AG10803 (cell line): ENCODE data around the gene ITIH2.
"Not testable (repeated sequence)": the region's sequence is repeated elsewhere in the genome, so short reads cannot be mapped to it uniquely, and the experiment has no call there.

Source experiments
- DNase-seq: peaks from one replicate; pipeline ENCODE4 v3.0.0; 2010; ENCODE audit warnings: low read depth
- H3K4me3 ChIP-seq: 2 replicates; pipeline ENCODE4 v1.5.1; 2011; ENCODE audit warnings: mild to moderate bottlenecking, low read length, control low read depth
- CTCF ChIP-seq: conservative IDR thresholded peaks from 2 replicates; pipeline ENCODE4 v1.5.1; 2011; ENCODE audit warnings: mild to moderate bottlenecking, low read length, control low read depth, inconsistent platforms

ITIH2 gene

GRCh38 chr10:7686351-7687171 is 16.6 kb upstream of the ITIH2 start:
- no peak for DNase-seq
- no peak for TF ChIP-seq CTCF
- no peak overlapping the region for H3K4me3 ChIP-seq

GRCh38 chr10:7687228-7687907 is 15.7 kb upstream of the ITIH2 start:
- no peak overlapping the region for H3K4me3 ChIP-seq
- peak; percentile 89 for DNase-seq
- peak; percentile 93 for TF ChIP-seq CTCF

GRCh38 chr10:7689591-7689990 is 13.5 kb upstream of the ITIH2 start:
- DNase-seq, result no peak
- no peak overlapping the region for H3K4me3 ChIP-seq
- TF ChIP-seq CTCF, result no peak

GRCh38 chr10:7690885-7691597 is 12.1 kb upstream of the ITIH2 start:
- not testable (repeated sequence) for DNase-seq, H3K4me3 ChIP-seq

- not testable (repeated sequence) for H3K4me3 ChIP-seq, DNase-seq
Observed at GRCh38 chr10:7692368-7692767, 10.7 kb upstream of the ITIH2 start.

GRCh38 chr10:7693194-7693593 is 9.9 kb upstream of the ITIH2 start:
- H3K4me3 ChIP-seq, DNase-seq: not testable (repeated sequence)

- no peak for DNase-seq
Observed at GRCh38 chr10:7696545-7696944, 6.6 kb upstream of the ITIH2 start.

GRCh38 chr10:7697426-7697825 is 5.7 kb upstream of the ITIH2 start:
- no peak for TF ChIP-seq CTCF

More at GRCh38 chr10:7696545-7696944, 6.6 kb upstream of the ITIH2 start:
- H3K4me3 ChIP-seq, result no peak overlapping the region
- no peak for TF ChIP-seq CTCF

More at GRCh38 chr10:7697426-7697825, 5.7 kb upstream of the ITIH2 start:
- no peak for DNase-seq
- no peak overlapping the region for H3K4me3 ChIP-seq
